ENCODE data around the gene HDDC2. TPM values are rescaled to one million over a fixed set of nuclear protein-coding genes. Genes with fewer than 3 reads are reported as not detected.

Gene HDDC2
- total RNA-seq, 2 experiments from 2014 or later: 119 to 121 TPM

- Mint-ChIP-seq H3K4me3 (no peak overlapping the region), H3K9me3 (peaks cover 11% of the 10 kb centered on the region), H3K4me1 (ENCODE audit: low read depth) (no peaks in the 10 kb centered on the region), H3K36me3 (ENCODE audit: low read depth) (no peaks in the 10 kb centered on the region), H3K27me3 (peaks cover 3% of the 10 kb centered on the region), H3K27ac (no peak overlapping the region)
- no peak for TF ChIP-seq CTCF (IDR thresholded peaks at IDR 0.05)
- DNase-seq (no peak), ATAC-seq (no peak)
- CTCF ChIA-PET: interaction anchor here (1.1 kb wide), 1 partner anchor 65 kb away, joined by 3 read pairs; the partner anchor contains the start of gene HDDC2
- POLR2A ChIA-PET: no interaction called here
- intact Hi-C loops (cut with micrococcal nuclease): no loop called here
Measured at GRCh38 chr6:125236536-125237327, 65.0 kb downstream of the HDDC2 start.

GRCh38 chr6:125233202-125233601, 68.6 kb downstream of the HDDC2 start:
- Mint-ChIP-seq H3K4me3 (no peak overlapping the region), H3K27ac (no peak overlapping the region), H3K36me3 (ENCODE audit: low read depth) (no peaks in the 10 kb centered on the region), H3K27me3 (peaks cover 3% of the 10 kb centered on the region), H3K9me3 (no peaks in the 10 kb centered on the region), H3K4me1 (ENCODE audit: low read depth) (no peaks in the 10 kb centered on the region)
- POLR2A ChIA-PET: no interaction called here
- ATAC-seq: no peak
- no peak for TF ChIP-seq CTCF (IDR thresholded peaks at IDR 0.05)
- intact Hi-C loops (cut with micrococcal nuclease): no loop called here
- no peak for DNase-seq
- CTCF ChIA-PET: no interaction called here

- no peaks in the 10 kb centered on the region for H3K9me3 Mint-ChIP-seq
- intact Hi-C loops (cut with micrococcal nuclease): no loop called here
- no peak for ATAC-seq
- CTCF ChIA-PET: no interaction called here
- no peaks in the 10 kb centered on the region for H3K36me3 Mint-ChIP-seq (ENCODE audit: low read depth)
- no peak for TF ChIP-seq CTCF (IDR thresholded peaks at IDR 0.05)
- H3K4me1 Mint-ChIP-seq (ENCODE audit: low read depth): no peaks in the 10 kb centered on the region
- H3K27me3 Mint-ChIP-seq: peaks cover 6% of the 10 kb centered on the region
- no peak for DNase-seq
- POLR2A ChIA-PET: no interaction called here
- H3K27ac Mint-ChIP-seq: no peak overlapping the region
- H3K4me3 Mint-ChIP-seq: no peak overlapping the region
Measured at GRCh38 chr6:125232466-125232865, 69.3 kb downstream of the HDDC2 start.

- Mint-ChIP-seq H3K27me3 (peaks cover 6% of the 10 kb centered on the region), H3K36me3 (ENCODE audit: low read depth) (no peaks in the 10 kb centered on the region), H3K4me1 (ENCODE audit: low read depth) (no peaks in the 10 kb centered on the region), H3K27ac (no peak overlapping the region), H3K4me3 (no peak overlapping the region), H3K9me3 (no peaks in the 10 kb centered on the region)
- ChIA-PET CTCF (no interaction called here), POLR2A (no interaction called here)
- no peak for ATAC-seq
- DNase-seq: no peak
- no peak for TF ChIP-seq CTCF (IDR thresholded peaks at IDR 0.05)
- intact Hi-C loops (cut with micrococcal nuclease): no loop called here
Measured at GRCh38 chr6:125231574-125232343, 70.0 kb downstream of the HDDC2 start.

- no peak overlapping the region for H3K27ac Mint-ChIP-seq
- H3K36me3 Mint-ChIP-seq (ENCODE audit: low read depth): no peaks in the 10 kb centered on the region
- H3K4me1 Mint-ChIP-seq (ENCODE audit: low read depth): no peaks in the 10 kb centered on the region
- H3K9me3 Mint-ChIP-seq: no peaks in the 10 kb centered on the region
- DNase-seq (no peak), ATAC-seq (no peak)
- CTCF ChIA-PET: no interaction called here
- intact Hi-C loops (cut with micrococcal nuclease): no loop called here
- peaks cover 8% of the 10 kb centered on the region for H3K27me3 Mint-ChIP-seq
- POLR2A ChIA-PET: no interaction called here
- no peak overlapping the region for H3K4me3 Mint-ChIP-seq
- TF ChIP-seq CTCF (IDR thresholded peaks at IDR 0.05): no peak
Measured at GRCh38 chr6:125231133-125231532, 70.6 kb downstream of the HDDC2 start.

Data from activated CD8-positive, alpha-beta T cell treated with anti-CD3 and anti-CD28 coated beads for 36 hours (primary cell).